VCaP (cell line): ENCODE data around the gene NDUFV2.
A peak's percentile ranks its signal among the peaks of the same experiment; 100 is the strongest.

Experiments
- H3K27ac ChIP-seq: fragments of 450-650 bp; 2 replicates; pipeline ENCODE4 v1.5.1; 2017
- CTCF ChIP-seq: fragments of 450-650 bp; conservative IDR thresholded peaks from 2 replicates; pipeline ENCODE4 v1.5.1; 2017; ENCODE audit warnings: mild to moderate bottlenecking, moderate library complexity

NDUFV2 gene

GRCh38 chr18:9140984-9141383, 38.5 kb downstream of the NDUFV2 start:
- H3K27ac ChIP-seq = no peak overlapping the region
- no peak for TF ChIP-seq CTCF

DNA sequence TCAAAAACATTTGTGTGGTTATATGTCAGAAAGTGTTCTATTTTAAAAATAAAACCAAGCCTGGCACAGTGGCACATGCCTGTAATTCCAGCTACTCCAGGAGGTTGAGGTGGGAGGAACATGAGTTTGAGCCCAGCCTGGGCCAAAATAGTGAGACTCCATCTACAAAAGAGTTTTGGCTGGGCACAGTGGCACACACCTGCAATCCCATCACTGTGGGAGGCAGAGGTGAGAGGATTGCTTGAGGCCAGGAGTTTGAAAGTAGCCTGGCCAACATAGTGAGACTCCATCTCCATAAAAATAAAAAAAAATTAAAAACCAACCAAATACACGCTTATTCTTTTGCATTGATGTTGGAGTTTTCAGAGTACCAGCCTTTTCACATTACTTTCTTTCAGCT, 43.7 kb downstream of the NDUFV2 start:
- TF ChIP-seq CTCF = no peak
- H3K27ac ChIP-seq = no peak overlapping the region; the same call in 1 of the 2 replicates

DNA sequence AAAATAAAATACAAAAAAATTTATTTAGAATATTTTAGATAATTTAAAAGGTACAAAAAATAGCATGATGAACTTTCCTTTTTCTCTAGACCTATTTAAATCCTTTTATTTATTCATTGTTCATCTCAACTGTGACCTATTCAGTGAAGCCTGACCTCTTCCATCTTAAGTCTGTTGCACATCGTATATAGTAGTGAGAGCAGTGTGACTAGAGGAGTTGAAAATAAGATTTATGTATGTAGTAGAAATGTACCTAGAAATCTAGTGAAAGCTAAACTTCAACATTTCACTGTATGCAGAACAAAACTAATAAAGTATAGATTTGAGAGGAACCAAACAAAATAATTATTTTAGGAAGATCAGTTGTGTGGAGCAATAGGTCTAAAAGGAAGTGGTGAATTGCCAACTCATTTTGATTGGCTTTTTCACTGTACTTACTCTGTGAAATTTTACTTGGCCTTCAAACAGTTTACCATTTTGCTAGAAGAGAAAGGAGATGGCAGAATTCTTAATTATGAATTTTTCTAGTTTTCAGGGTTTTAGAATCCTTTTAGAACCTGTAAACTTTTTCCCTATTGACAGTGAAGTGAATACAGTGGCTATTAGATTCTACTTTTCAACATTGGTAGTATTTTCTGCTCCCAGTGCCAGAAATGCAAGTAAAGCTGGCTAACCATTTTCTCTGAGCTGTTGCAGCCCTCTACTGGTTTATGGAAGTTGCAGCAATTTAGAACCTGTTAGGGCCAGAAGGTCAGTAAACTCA, 45.1 kb downstream of the NDUFV2 start:
- peak overlapping the region; percentile 18 for H3K27ac ChIP-seq
- TF ChIP-seq CTCF = peak; percentile 82

DNA sequence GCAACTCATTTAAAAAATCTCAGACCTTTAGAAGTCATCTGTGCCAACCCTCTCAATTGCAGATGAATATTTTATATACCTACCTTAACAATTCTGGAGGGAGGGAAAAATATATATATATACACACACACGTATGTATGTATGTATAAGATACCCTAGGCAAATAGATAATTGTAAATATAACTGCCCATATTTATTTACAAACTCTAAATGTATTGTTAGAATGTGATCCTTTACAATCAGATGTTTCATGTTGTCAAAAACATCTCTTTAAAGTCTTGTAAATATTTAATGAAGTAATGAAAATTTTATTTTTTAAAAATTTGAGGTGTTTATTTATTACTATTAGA, 45.7 kb downstream of the NDUFV2 start:
- peak overlapping the region; percentile 18; the same call in 1 of the 2 replicates for H3K27ac ChIP-seq
- TF ChIP-seq CTCF = peak; percentile 49

DNA sequence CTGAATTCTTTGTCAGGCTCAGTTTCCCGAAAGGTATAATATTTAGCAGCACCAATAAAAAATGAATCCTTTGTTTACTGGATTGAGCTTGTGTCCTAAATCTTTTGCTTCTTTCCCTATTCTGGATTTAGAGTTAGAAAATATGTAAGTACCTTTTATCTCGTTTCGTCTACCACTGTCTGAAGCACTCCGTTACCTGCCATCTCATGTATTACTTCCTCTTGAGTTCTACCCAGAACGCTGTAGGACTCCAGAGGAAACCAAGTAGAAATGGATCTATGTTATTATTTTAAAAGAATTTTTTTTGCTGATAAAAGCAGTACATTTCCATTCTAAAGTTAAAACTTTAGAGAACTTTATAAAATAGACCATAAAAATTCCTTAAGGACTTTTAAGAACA, 47.6 kb downstream of the NDUFV2 start:
- no peak for TF ChIP-seq CTCF
- H3K27ac ChIP-seq = no peak overlapping the region

DNA sequence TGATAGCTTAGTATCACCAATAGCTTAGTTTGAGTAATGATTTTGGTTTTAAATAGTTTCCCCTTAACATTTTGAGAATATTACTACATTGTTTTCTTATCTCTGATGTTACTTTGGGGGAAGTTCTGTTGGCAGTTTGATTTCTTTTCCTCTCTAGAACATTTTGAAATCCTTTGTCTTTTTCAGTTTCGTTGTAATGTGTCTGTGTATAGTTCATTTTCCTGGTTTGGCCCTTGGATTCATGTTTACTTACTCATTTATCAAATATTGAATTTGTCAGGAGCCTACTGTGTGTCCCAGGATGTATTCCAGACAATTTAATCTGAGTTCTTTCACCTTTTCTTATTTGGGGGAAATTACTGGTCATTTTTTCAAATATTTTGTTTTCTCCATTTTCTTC, 50.8 kb downstream of the NDUFV2 start:
- H3K27ac ChIP-seq = no peak overlapping the region
- no peak for TF ChIP-seq CTCF

DNA sequence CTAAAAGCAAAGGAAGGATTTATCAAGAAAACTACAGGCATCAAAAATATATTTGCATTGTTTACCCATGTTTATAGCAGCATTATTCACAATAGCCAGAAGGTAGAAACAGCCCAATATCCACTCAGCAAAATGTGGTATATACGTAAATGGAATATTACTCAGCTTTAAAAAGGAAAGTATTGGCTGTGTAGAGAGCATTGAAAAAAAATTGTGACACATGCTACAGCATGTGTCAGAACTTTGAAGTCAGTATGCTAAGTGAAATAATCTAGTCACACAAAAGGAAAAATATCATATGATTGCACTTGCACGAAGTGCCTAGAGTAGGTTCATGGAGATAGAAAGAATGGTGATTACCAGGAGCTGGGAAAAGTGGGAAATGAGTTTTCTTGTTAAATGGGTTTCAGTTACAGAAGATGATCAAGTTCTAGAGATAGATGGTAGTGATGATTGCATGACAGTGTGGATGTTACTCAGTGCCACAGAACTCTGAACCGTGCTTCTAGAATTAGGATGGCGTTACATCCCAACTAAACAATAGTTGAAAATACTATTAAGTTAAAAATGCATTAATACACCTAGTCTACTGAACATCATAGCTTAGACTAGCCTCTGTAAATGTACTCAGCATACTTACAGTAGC, 54.2 kb downstream of the NDUFV2 start:
- TF ChIP-seq CTCF = no peak
- H3K27ac ChIP-seq = no peak overlapping the region
